ENCODE measurements around the gene LBX2. TPM values are rescaled to one million over a fixed set of nuclear protein-coding genes. Genes with fewer than 3 reads are reported as not detected.

LBX2 gene
- polyA plus RNA-seq, 3 donors: 3.1 to 7.9 (median 3.9) TPM

DNA sequence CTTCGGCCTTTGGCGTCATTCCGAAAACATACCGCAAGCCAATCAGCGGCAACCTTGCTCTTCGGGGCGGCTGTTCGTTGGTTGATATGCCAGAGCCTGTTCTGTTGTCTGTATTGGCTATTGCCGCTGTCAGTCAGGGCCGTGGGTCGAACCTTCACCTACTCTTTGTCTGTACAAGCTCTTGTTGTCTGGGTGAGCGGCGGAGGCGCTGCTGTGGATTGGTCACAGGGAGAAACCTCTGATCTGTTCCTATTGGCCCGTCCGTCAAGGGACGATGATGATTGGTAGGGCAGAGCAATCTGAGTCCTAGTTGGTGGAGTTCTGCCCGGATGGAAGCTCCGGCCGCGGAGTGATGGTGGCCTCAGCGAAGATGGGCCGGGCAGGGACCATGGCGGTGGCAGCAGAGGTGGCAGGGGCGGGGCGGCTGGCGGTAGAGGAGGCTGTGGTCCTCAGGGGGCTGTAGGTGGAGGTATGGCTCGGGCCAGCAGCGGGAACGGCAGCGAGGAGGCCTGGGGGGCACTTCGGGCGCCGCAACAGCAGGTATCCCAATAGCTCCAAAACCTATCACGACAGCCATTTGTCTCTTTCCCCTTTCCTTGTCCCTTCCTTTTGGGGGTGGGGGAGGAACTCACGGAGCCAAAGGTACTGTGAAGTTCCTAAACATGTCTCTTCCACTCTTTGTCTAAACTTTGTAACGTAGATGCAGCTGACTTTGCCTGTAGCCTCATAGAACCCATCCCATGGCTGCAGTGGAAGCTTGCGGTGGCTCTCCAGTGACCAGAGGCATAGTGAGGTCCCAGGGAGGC, 41.1 kb downstream of the LBX2 start, which contains the start of gene WBP1:
Gene WBP1, plus strand, starts transcription at position 307 of the 806 bp plus-strand sequence. Its CDS starts 165 bp downstream, at position 472.
- peak; percentile 100 for DNase-seq

DNA sequence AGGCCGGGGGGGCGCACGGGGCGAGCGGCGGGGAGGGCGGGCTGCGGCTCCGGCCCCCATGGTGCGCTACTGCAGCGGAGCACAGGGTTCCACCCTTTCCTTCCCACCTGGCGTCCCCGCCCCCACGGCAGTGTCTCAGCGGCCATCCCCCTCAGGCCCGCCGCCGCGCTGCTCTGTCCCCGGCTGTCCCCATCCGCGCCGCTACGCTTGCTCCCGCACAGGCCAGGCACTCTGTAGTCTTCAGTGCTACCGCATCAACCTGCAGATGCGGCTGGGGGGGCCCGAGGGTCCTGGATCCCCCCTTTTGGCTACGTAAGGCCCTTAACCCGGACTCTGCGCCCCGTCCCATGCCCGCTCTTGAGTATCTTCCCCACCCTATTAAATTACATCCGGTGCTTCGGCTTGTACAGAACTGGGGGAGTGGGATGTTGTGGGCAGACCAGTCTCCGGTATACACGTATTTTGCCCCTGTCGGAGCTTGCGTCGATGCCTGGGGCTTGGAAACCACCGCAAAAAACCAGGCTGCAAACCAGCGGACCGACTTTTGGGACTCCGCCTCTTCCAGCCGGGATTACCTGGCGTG, 41.8 kb downstream of the LBX2 start:
- DNase-seq: no peak

DNA sequence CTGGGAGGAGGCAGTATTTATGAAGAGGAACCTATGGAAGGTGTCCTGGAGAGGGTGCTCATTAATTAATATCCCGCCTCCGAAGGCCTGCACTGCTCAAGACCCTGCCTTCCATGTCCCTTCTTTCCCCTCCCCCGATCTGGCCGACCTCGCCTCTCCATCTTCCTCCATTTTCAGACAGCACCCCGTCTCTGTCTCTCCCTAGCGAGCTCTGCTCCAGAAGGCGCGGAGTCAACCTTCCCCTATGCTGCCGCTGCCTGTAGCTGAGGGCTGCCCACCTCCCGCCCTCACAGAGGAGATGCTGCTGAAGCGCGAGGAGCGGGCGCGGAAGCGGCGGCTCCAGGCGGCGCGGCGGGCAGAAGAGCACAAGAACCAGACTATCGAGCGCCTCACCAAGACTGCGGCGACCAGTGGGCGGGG, 42.3 kb downstream of the LBX2 start:
- no peak for DNase-seq

DNA sequence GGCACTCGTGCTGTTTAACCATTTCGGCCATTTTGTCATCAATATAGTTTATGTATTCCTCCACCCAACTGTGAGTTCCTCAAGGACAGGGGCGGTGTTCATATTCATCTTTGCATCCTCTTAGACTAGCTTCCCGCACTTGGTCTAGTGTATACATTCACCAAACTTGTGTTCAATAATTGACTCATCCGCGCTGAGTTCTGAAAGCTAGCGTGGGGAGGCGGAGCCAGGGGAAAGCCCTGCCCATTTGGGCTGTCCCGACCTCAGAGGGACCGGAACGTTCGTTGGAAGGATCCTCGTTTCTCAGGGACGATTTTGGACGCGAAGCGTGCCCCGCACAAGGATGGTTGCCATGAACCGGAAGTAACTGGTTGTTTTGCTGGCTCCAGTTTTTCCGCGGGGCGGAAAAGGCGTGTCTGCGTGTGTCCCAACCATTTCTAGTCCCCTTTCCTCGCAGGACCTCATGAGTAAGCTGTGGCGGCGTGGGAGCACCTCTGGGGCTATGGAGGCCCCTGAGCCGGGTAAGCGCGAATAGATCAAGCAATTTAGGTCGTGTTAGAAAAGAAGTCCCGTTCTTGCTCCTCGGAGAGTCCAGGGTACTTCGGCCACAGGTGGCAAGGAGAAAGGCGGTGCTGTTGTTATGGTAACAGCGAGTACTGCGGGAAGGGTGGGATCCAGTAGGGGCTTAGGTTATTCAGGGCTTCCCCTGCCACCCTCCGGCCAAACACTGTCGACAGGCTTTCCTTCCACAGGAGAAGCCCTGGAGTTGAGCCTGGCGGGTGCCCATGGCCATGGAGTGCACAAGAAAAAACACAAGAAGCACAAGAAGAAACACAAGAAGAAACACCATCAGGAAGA, 44.5 kb downstream of the LBX2 start, which contains the start of gene INO80B:
Gene INO80B, plus strand, starts transcription at position 434 of the 858 bp plus-strand sequence. Its CDS starts 30 bp downstream, at position 464.
- DNase-seq: peak; percentile 98

DNA sequence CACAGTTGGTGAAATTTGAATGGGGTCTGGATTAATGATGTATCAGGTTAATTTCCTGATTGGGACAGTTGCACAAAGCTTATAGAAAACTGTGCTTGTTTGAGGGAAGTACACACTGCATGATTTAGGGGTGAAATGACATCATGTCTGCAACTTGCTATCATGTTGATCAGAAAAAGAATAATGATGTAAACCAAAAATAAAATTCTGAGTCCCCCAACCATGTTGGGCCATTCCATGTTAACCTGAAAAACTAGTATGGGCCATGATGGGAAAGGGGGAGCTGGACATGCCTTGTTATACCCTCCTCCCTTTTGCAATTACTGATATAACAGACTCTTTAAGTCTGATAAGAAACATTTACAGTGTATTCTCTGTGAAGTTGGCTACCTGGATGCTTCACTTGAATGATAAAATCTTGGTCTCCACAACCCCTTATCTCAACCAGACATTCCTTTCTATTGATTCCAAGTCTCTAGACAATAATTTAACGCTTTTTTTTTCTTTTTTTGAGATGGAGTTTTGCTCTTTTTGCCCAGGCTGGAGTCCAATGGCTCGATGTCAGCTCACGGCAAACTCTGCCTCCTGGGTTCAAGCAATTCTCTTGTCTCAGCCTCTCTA, 48.7 kb downstream of the LBX2 start:
- DNase-seq: no peak

DNA sequence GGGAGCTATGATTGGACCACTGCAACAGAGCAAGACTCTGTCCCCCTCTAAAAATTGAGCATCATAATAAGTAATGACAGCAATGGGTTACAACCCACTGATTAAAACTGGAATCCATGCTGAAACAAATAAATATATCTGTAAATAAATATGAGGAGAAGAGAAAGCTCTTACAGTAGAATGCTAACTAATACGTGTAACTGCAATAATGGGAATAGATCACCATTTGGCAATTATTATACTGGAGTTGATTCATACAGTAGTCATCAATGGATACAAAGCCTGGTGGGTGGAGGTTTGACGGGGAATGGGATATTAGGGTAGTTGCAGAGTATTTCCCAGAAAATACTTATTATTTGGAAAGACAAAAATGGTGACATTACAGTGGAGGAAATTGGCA, 50.6 kb downstream of the LBX2 start:
- DNase-seq: no peak

Other genes starting within 250 kb of the LBX2 start
- gene SLC4A5, start 156.2 kb downstream of the LBX2 start, polyA plus RNA-seq (ENCODE audit: insufficient read length in 3 of 3): 1 to 10 TPM; 1.9 to 5.6 (median 3.4) TPM
- 100 to 1,000 TPM; 157 to 179 (median 167) TPM for gene DCTN1, start 119.3 kb downstream of the LBX2 start, polyA plus RNA-seq (ENCODE audit: insufficient read length in 3 of 3)
- gene C2orf81, start 78.0 kb downstream of the LBX2 start, polyA plus RNA-seq (ENCODE audit: insufficient read length in 3 of 3): 1 to 10 TPM; 8.4 to 9.2 (median 8.5) TPM
- gene WDR54, start 77.9 kb downstream of the LBX2 start, polyA plus RNA-seq (ENCODE audit: insufficient read length in 3 of 3): 10 to 100 TPM; 38.6 to 44.6 (median 43.7) TPM
- gene RTKN, start 57.7 kb downstream of the LBX2 start, polyA plus RNA-seq (ENCODE audit: insufficient read length in 3 of 3): 10 to 100 TPM; 77.2 to 92.8 (median 82.4) TPM
- 10 to 100 TPM; 26.5 to 38.9 (median 28.7) TPM for gene INO80B, start 44.5 kb downstream of the LBX2 start, polyA plus RNA-seq (ENCODE audit: insufficient read length in 3 of 3)
- 100 to 1,000 TPM; 126 to 130 (median 127) TPM for gene WBP1, start 41.2 kb downstream of the LBX2 start, polyA plus RNA-seq (ENCODE audit: insufficient read length in 3 of 3)
- 10 to 100 TPM; 48.8 to 60.1 (median 49.3) TPM for gene MOGS, start 34.2 kb downstream of the LBX2 start, polyA plus RNA-seq (ENCODE audit: insufficient read length in 3 of 3)
- 10 to 100 TPM; 52.0 to 74.4 (median 62.3) TPM for gene MRPL53, start 26.9 kb downstream of the LBX2 start, polyA plus RNA-seq (ENCODE audit: insufficient read length in 3 of 3)
- 10 to 100 TPM; 10.2 to 18.6 (median 17.1) TPM for gene CCDC142, start 16.6 kb downstream of the LBX2 start, polyA plus RNA-seq (ENCODE audit: insufficient read length in 3 of 3)
- gene TTC31, start 16.5 kb downstream of the LBX2 start, polyA plus RNA-seq (ENCODE audit: insufficient read length in 3 of 3): 10 to 100 TPM; 29.3 to 36.0 (median 34.1) TPM
- gene PCGF1, start 8.1 kb upstream of the LBX2 start, polyA plus RNA-seq (ENCODE audit: insufficient read length in 3 of 3): 10 to 100 TPM; 25.2 to 29.2 (median 27.8) TPM
- under 1 TPM; 0.06 to 0.17 (median 0.13) TPM for gene TLX2, start 14.8 kb upstream of the LBX2 start, polyA plus RNA-seq (ENCODE audit: insufficient read length in 3 of 3)
- gene DQX1, start 26.6 kb upstream of the LBX2 start, polyA plus RNA-seq (ENCODE audit: insufficient read length in 3 of 3): under 1 TPM; 0.21 to 0.57 (median 0.43) TPM
- 100 to 1,000 TPM; 106 to 113 (median 110) TPM for gene AUP1, start 30.1 kb upstream of the LBX2 start, polyA plus RNA-seq (ENCODE audit: insufficient read length in 3 of 3)
- 10 to 100 TPM; 34.8 to 37.9 (median 37.0) TPM for gene HTRA2, start 30.3 kb upstream of the LBX2 start, polyA plus RNA-seq (ENCODE audit: insufficient read length in 3 of 3)
- gene LOXL3, start 54.3 kb upstream of the LBX2 start, polyA plus RNA-seq (ENCODE audit: insufficient read length in 3 of 3): 10 to 100 TPM; 10.1 to 11.4 (median 11.4) TPM
- 10 to 100 TPM; 10.1 to 11.0 (median 10.5) TPM for gene DOK1, start 55.1 kb upstream of the LBX2 start, polyA plus RNA-seq (ENCODE audit: insufficient read length in 3 of 3)
- gene M1AP, start 148.7 kb upstream of the LBX2 start, polyA plus RNA-seq (ENCODE audit: insufficient read length in 3 of 3): 1 to 10 TPM in 1 of 3 donors, under 1 TPM in 2; 0.61 to 1.1 (median 0.75) TPM
- gene SEMA4F, start 154.6 kb upstream of the LBX2 start, polyA plus RNA-seq (ENCODE audit: insufficient read length in 3 of 3): 1 to 10 TPM; 6.8 to 8.7 (median 7.4) TPM